OCI-M2 (cell line): Measurements from ENCODE around the gene ALDH1L1.
"Not testable (repeated sequence)": the region's sequence is repeated elsewhere in the genome, so short reads cannot be mapped to it uniquely, and the experiment has no call there.

Source experiments
- DNase-seq: peaks from one replicate; lab custom pipeline; 2025; ENCODE audit not compliant: unreplicated experiment; lab: John Stamatoyannopoulos, UW

The ALDH1L1 gene

DNA sequence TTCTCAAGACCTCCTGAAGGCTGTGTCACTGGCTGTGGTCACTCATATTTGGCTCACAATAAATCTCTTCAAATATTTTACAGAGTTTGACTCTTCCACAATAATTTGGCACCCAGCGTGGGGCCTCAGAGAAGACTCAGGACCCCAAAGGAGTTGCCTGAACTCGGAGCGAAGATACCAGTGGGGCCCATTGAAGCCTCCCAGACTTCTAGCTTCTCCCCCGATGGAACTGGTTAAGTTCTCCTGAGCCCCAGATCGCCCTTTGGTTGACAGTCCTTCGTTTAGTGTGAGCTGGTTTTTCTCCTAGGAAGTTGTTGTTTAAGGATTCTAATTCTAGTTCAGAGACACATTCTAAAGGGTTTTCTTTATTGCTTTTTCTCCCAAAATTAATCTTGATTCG lies 95.1 kb downstream of the ALDH1L1 start:
- DNase-seq, result no peak

DNA sequence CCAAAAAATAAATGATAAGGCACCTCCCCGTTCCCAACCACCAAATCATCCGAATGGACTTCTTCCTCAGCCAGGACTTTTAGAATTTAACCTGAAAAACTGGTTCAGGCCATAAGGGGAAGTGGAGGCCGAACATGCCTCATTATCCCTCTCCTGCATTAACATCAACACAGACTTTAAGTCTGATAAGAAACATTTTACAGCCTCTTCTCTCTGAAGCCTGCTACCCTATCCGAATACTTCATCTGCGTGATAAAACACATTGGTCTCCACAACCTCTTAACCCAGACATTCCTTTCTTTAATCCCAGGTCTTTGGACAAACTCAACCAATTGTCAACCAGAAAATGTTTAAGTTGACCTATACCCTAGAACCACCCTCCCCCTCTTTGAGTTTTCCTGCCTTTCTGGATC lies 95.6 kb downstream of the ALDH1L1 start:
- DNase-seq, result no peak

DNA sequence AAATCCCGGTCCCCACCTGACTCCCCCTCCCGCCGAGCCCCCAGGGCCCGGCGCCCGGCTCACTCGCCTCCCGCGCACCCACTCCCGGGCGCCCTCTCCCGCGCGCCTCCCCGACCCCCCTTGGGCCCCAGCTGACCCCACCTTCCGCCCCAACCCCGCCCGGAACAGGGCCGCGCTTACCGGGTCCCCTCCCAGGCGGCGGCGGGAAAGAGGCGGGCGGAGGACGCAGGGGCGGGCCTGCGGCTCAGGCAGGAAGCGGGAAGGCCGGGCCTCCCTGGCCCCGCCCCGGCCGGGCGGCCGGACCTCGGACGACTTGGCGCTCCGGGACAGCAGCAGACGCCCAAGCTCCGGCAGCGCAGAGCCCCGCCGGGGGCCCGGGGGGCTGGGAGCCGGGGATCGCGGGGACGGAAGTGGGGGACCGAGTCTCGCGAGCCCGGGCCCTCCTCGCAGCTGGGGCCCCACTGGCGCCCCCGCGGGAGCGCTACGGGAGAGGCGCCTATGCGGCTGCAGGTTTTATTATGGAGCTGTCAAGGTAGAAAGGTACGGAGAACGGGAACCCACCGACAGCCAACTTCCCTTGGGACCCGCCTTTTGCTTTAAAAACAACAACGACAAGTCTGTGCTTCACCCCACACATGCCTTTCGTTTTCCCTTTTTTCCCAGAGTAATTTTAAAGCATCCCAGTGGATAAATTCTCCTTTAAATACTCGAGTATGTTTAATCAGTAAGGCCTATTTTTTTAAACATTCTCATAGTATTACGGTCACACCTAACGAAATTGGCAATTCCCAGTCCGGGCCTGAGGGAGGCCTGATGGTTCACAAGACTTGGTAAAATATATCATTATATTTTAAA lies 96.2 kb downstream of the ALDH1L1 start, which contains the start of gene SLC41A3:
Gene SLC41A3 (minus strand): TSS at position 212 of the 855 bp plus-strand sequence. CDS start 15,905 bp downstream, outside the sequence.
- no peak for DNase-seq

DNA sequence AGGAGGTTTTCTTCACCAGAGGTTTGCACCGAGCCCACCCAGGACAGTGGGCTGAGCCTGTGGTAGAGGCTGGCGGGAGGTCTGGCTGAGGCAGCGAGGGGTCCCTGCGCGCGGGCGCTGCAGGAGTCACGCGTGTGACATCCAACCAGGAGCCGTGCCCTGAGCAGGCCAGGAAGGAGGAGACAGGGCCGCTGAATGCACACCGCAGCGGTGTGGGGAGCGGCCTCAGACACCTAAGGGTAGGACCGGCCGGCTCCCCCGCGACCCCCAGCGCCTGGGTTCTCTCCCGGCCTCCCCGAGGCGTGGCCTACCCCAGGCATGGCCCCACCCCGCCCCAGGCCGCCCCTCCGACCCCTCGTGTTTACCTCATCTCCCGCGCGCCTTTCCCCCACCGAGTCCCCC lies 96.9 kb downstream of the ALDH1L1 start:
- DNase-seq, result no peak

DNA sequence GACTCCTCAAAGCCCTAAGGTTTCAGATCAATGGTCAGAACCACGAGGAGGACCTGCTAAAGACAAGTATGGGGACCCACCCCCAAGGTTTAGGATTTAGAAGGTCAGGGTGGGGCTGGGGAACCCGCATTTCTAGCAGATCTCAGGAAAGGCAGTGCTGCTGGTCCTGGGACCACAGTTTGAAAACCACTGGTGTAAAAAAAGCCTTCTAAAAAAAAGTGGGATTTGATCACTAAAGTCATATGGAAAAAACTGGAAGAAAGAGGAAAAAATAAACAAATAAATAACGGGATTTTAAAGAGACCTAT lies 97.3 kb downstream of the ALDH1L1 start:
- no peak for DNase-seq

DNA sequence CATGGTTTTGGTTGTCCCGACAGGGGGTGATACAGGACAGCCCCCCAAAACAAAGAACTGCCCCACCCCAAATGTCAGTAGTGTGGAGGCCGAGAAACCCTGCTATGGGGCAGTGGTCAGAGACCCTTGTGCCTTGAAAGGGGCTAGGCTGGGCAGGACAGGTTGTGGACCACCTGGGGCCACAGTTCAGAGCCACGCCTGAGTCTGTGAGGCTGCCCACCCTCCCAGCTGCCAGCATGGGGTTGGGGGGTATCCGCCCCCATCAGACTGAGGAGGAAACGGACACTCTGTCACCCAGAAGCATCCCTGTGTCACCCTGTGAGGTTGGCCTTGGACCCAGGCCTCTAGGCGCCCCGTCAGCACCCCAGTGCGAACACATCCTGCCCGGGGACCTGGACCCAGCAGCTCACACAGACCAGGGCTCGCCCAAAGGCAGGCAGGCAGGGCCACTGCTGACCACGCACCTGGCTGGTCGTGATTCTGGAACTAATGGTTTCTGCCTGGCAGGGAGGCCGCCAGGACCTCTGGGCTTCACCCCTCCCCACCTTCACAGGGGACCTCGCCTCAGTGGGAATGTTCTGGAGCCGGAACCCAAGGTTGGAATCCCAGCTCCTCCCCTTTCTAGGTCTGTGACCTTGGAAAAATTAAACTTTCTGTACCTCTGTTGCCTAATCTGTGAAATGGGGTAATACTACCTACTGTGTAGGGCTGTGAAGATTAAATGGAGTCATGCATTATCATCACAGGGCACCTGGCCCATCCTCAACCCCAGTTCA lies 97.8 kb downstream of the ALDH1L1 start:
- DNase-seq, result no peak

DNA sequence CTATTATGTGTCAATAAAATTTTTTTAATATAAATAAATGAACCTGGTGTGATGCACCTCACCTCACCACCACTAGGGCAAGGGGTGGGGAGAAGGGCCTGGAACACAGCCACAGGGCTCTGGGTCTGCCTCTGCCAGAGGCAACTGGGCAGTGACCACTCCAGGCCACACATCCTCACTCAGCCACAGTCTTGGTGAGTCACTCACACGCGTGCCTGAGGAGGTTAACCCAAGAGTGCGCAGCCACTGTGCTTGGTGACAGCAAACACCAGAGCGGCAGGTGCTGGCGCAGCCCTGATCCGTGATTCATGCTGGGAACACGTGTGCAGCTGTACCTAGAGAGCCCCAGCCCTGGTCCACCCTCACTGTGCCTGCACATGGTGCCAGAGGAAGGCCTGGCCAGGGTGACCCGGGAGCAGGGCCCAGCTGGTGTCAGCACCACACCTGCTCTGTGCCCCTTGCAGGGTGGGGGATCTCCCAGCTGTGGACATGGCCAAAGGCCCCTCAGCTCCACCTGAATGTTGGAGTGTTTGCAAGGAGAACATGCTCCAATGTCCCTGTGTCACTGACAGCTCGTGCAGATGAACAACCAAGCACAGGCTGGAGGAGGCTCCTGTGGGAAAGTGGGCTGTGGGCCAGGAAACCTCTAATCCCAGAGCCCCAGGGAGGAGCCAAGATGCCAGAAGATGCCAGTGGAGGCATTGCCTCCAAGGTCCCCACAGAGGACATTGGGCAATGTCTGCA lies 98.6 kb downstream of the ALDH1L1 start:
- DNase-seq, result no peak

DNA sequence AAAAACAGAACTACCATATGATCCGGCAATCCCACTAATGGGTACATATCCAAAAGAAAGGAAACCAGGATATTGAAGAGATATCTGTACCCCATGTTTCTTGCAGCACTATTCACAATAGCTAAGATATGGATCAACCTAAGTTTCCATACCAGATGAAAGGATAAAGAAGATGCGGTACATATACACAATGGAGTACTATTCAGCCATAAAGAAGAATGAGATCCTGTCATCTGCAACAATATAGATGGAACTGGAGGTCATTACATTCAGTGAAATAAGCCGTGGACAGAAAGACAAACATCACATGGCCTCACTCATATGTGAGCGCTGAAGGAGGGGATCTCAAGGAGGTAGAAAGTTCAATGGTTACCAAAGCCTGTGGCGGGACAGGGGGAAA lies 99.4 kb downstream of the ALDH1L1 start:
- DNase-seq, result no peak

DNA sequence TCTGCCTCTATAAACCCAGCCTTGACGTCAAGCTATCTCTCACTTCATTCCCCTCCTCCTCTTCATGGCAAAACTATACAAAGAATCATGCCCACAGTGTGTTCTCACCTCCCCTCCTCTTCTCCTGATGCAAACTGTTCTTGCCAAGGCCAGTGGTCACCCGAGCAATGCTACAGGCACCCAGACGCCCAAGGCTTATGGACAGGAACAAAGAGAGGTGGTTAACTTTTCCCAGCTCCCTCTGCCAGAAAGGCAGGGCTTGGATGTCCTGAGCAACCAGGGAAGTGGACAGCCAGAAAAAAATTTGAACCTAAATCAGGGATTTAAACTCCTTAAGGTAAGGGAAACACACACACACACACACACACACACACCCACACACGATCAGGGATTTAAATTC lies 101.5 kb downstream of the ALDH1L1 start:
- DNase-seq, result no peak

DNA sequence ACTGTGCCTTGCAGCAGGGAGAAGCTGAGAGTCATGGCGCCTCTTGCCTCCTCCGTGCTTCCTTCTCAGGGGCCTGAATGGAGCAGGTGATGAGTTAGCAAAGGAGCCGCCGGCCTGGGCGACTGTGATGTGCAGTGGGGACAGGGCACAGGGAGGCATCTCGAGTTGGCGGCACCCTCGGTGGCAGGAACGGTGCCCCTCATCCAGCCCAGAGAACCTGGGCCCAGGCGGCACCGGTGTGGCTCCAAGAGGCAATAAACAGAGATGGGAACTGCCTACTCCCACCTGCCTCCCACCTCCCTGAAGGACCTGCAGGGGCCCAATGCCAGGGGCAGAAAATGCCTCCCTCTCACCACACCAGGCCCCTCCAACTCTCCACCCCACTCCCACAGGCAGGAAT lies 102.6 kb downstream of the ALDH1L1 start:
- no peak for DNase-seq

DNA sequence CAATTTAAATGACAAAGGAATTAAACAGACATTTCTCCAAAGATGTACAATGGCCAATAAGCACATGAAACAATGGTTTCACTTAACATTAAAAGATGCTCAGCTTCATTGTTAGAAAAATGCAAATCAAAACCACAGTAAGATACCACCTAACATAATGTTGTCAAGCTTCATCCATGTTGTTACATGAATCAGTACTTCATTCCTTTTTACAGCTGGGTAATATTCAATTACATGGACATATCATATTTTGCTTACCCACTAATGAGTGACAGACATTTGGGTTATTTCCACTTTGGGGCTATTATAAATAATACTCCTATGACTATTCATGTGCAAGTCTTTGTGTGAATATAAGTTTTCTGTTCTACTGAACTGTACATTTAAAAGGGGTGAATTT lies 104.2 kb downstream of the ALDH1L1 start:
- no peak for DNase-seq

DNA sequence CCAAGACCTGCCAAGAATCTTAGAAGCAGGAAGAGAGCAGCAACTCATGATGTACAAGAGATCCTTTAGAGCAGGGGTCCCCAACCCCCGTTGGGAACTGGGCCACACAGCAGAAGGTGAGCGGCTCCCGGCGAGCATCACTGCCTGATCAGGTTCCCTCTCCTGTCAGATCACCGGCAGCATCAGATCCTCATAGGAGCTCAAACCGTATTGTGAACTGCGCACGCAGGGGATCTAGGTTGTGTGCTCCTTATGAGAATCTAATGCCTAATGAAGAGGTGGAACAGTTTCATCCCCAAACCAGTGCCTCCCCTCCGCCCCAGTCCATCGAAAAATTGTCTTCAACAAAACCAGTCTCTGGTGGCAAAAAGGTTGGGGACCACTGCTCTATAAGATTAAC lies 110.2 kb downstream of the ALDH1L1 start:
- no peak for DNase-seq

DNA sequence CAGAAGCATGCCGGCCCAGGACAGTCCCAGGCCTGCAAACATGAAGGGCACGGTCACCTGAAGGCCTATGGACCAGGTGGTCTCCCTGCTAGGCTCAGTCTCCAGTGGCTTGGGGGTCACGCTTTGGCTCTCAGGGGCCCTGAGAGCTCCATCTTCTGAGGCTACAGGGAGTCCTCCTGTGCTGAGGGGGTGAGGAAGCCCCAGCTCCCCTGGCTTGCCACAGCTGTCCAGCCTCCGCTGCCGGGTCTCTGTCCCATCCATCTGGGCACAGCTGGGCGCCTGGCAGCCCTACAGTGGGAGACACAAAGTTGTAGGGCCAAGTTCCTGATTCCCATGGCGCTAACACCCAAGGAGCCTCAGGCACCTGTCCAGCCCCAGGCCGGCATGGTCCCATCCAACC lies 112.4 kb downstream of the ALDH1L1 start:
- no peak for DNase-seq

DNA sequence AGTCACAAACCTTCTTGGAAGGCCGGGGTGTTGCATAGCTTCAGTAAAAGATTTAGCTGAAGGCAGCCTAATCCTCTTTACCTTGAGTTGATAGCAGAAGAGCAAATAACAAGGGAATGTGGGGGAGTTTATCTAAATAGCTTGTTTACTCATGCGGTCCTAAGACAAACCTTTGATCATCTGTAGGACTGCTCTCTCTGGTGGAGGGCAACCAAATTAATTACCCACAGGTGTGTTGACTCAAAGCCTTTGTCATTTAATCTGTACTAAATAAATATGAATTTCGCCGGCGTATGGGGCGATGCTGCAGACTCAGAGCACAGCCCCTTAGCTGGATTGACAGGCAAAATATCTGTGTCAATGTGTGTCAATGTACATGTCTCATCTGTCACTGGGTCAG lies 113.7 kb downstream of the ALDH1L1 start:
- DNase-seq, result not testable (repeated sequence)

DNA sequence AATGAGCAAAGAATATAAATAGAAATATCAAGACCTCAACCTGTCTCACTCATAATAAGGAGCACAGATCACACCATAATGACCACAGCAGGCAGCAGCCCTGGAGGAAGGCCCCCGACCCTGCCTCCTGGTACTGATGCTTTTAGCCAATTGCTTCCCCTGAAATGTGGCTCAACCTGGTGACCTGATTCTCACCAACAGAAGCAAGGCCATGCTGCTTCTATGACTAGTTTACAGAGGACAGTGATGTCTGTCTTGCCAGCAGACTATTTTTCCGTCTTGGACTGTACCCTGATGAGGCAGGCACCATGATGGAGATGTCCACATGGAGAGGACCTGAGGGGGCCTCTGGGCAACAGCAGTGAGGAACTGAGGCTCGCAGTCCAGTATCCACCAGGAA lies 114.5 kb downstream of the ALDH1L1 start:
- DNase-seq, result no peak

DNA sequence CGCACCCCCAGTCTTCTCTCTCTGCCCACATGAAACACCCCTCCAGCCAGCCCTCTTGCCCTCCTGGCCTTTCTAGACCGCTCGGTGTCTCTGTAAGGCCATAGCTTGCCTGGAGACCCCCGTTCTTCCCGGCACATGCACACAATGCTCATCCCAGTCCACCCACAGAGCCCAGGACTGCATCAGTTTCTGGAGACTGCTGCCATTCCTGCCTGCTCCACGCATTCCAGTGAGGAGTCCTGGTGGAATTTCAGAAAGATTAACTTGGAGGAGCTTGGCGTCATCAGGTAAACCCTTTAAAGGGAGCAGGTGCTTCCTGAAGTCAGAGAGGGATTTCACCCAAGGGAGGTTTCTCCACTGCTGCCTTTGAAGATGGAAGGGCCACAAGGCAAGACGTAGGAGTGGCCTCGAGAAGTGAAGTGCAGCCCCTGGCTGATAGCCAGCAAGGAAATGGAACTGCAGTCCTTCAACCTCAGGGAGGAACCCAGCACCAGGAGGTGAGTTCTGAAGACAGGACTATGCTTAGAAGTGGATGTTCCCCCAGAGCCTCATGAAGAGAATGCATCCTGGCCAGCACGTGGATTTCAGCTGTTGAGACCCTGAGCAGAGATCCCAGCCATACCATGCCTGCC lies 115.6 kb downstream of the ALDH1L1 start:
- no peak for DNase-seq

DNA sequence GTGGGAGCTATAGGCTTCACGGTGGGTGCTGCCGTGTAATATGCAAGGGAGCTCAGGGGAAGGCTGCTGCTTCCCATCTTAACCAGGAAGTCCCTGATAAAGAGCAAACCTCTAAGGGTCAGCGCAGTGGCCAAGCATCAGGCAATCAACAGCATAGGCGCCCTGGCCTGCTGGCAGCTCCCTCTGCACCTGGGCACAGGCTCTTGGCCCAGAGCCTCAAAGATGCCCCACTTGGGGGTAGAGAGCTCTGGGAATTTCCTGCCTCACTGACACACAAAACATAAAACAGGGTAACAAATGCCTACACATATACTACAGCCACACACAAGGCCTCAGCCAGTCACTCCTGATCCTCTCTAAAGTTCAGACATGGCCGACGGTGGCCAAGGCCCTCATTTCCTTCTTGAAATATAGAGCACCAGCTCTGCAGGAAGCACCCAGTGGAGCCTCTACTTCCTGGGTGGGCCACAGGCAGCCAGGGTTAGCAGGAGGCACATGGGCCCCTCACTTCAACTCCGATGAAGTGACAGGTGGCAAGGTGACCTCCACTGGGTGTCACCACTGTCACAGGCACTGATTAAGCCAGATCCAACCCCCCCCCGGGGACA lies 116.9 kb downstream of the ALDH1L1 start:
- DNase-seq, result no peak

DNA sequence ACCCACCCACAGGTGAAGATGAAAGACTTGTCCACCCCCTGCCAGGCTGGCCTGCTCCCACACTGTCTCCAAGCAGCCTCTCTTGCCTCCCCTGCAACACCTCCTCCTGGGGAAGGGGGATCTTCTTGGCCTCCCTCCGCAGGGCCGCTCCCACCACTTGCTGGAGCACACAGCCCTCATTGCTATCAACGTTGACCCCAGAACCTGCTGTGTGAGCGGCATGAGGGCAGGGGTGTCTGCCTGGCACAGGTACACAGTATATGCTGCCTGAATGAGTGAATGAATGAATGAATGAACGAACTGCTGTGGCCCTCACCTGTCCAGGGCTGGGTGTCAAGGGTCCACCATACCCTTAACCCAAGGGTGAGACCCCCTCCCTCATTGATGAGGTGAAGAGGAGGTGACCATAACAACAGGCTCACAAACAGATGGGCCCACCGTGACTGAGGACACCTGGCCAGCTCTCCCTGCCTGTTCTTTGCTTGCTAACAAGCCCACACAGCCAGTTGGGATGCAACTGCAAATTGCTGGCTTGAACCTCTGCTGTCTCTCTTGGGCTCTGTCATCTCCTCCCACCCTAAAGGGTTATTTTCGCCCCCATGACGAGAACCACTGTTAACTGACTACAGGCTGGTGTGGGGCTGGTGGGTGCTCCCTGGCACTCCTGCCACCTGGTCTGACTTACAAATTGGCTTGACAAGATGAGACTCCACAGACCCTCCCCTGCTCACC lies 118.9 kb downstream of the ALDH1L1 start:
- DNase-seq, result no peak

DNA sequence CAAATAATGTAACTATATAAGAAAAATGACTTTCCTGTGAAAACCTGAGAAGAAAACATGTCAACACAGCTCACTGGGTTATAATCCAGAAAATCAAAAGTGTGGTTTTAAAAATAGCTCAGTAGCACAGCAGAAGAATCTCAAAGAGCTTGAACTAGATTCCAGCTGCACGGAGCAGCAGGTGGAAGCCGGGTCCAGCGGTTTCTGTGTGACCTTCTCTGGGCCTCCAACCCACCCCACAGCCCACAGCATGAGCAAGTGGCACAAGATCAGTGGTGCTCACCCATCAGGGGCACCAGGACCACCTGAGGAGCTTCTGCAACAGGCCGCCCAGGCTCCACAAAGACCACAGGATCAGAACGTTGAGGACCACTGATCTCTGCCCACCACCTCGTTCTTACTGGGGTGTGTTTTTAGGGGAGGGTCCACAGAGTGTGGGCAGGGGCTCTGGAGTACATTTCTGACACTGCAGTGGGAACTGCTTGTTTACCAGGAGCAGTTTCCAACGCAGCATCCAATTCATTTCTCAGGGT lies 119.7 kb downstream of the ALDH1L1 start:
- no peak for DNase-seq

DNA sequence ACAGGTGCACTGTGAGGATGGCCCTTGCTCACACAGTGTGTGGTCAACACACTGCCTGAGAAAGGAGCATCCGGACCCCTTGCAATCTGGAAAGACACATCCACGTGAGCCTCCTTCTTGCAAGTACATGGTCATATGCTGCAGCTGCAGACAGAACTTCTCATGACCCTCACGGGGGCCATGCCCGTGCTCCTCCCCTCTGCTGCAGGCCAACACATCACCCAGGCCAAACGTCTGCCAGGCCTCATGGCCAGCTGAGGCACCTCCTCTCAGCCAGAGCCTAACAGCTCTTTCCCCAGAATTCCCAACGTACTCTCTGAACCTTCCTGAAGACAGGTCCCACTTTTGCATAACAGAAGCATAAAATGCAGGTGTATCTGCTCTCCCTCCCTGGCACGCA lies 121.7 kb downstream of the ALDH1L1 start:
- DNase-seq, result no peak
